SHP77 (cell line): ENCODE results near the gene PIGB.
"Not testable (repeated sequence)": the region's sequence is repeated elsewhere in the genome, so short reads cannot be mapped to it uniquely, and the experiment has no call there.

Source experiments
- DNase-seq, 2 experiments: peaks; one replicate each; lab custom pipeline; 2025; lab: John Stamatoyannopoulos, UW

Gene PIGB

DNA sequence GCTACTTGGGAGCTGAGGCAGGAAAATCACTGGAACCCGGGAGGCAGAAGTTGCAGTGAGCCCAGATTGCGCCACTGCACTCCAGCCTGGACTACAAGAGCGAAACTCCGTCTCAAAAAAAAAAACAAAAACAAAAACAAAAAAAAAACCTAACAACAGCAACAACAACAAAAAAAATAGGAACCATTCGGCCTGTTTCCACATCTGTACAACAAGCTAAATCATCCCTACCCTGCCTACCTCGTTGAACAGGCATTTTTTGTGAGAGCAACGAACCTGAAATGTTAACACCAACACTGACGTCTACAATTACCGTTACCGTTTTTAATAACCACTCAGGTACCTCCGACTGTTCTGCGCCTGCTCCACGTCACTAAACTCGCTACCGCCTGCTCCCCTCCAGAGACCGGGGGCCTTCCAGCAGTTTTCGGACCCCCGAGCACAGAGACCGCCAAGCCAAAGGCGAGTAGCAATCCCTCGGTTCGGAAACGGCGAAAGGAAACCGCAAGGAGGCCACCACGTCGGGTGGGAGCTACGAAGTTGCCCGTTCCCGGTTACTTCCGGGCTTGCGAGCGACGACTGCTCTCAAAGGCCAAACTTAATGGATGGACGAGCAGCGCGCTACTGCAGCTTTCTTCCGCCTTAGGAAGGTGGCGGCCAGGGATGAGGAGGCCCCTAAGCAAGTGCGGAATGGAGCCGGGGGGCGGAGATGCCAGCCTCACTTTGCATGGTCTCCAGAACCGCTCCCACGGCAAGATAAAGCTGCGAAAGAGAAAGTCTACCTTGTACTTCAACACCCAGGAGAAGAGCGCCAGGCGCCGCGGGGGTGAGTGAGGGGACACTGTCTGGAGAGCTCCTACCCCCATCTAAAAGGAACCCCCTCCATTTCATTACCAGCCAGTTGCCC is at the start of gene PIGB, which contains the start of gene PIGBOS1:
PIGB (plus strand) TSS at position 635 of the 907 bp plus-strand sequence; CDS start at position 664, 29 bp downstream.
PIGBOS1 (minus strand) TSS at position 536 of the 907 bp plus-strand sequence. CDS start 1,331 bp downstream, outside the sequence.
- DNase-seq = peak; percentile 82 to 83

DNA sequence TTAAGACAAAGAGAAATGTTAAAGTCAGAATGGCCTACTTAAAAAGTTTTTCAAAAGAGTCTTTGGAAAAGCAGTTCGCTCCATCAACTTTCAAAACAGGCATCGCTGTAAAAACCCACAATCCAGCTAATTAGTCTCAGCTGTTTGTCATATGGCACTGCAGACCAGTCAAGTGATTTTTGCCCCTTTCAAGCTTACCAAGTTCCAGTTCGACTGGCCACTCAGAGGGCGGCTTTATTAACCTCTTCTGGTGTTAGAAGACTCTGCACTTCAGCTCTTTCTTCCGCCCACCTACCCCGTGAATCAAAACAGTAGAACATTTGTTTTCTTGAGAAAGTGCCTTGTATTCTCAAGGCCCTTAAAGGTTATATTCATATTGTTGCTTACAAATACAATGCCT is 48.7 kb upstream of the PIGB start:
- DNase-seq = no peak

DNA sequence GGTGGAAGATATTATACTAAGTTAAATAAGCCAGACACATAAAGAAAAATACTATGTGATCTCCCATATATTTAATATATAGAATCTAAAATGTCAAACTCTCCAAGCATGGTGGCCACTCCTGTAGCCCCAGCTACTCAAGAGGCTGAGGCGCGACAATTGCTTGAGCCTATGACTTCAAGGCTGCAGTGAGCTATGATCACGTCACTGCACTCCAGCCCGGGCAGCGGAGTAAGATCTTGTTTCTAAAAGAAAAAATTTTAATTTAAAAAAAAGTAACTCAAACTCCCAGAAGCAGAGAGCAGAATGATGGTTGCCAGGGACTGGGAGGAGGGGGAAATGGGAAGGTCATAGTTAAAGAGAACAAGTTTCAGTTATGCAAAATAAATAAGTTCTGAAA is 42.7 kb upstream of the PIGB start:
- no peak for DNase-seq

DNA sequence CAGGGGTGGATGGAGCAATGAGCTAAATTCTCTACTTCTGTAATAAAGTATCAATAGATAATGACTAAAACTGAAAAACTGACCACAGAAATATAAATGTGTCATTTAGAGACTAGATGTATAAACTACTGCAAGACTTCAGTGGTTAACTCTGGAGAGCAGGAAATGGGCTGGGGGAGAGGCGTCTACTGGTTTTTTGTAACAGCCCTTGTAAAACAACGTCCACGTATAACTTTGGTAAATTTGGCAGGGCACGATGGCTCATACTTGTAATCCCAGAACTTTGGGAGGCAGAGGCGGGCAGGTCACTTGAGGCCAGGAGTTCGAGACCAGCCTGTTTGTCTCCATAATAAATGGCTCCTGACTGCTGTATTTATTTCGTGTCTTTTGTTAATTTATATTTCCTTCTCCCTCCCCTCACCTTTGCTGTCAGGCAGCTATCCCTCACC is 41.9 kb upstream of the PIGB start:
- DNase-seq = no peak

DNA sequence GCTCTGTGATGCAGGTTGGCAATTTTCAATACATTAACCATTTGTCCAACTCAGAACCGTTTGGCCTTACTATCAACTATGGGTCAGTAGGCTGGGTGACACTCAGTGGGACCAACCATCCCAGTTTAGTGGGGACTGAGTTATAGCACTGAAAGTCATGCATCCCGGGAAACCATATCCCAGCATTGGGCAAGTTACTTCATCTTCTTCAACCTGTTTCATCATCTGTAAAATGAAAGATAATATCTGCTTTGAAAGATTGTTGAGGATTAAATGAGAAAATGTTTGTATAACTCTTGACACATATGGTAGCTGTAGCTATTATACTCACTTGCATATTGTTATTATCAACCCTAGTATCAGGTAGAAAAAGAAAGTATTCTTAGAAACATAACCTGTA is 41.3 kb upstream of the PIGB start:
- DNase-seq = no peak

DNA sequence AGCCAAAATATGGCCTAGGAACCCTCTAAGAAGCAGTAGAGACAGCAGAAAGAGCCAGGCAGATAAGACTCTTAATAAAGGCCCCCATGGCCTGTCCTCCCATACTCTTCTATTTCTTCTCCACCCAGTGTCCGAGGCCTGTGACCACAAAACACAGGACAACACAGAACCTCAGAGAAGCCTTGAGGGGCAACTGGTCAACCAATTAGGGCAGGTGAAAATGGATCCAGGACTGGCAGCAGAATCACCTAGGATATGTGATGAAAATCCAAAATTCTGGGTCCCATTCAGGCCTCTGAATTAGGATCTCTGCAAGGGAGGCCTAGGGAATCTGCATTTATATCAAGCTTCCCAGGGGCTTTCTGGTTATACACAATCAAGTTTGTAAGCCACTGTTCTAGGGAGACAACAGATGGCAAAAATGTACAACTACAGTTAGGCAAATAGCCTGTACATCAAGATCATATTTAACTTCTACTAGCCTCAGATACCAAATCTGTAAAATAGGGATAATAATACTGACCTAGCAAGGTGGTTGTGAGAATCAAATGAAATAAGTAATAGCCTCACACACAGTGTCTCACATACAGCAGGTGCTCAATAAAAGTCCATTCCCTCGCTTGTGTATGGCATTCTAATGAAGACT is 39.8 kb upstream of the PIGB start:
- no peak for DNase-seq

DNA sequence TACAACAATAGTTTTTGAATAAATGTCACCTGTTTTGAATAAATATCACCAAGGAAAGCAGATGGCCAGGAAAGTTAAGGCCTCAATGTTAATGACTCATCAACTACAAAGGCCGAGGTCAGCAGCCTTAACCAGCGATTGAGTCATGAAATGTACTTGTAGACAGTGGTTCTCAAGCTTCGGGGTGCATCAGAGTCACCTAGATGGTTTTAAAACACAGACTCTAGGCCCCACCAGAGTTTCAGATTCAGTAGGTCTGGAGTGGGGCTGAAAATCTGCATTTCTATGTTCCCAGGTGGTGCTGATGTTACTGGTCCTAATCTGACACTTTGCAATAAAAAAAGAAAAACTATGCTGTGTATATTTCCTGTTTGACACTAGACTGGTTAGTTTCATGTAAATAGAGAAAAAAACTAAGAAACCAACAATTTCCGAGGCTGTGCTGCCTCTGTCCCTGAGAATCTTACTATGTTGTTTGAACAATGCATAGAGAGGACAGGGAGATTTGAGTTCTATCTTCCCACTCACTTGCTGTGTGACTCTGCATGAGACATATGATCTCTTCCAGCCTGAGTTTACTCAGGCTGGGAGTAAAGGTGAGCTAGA is 39.2 kb upstream of the PIGB start:
- peak in 1 of 2 experiments; percentile 4 for DNase-seq

DNA sequence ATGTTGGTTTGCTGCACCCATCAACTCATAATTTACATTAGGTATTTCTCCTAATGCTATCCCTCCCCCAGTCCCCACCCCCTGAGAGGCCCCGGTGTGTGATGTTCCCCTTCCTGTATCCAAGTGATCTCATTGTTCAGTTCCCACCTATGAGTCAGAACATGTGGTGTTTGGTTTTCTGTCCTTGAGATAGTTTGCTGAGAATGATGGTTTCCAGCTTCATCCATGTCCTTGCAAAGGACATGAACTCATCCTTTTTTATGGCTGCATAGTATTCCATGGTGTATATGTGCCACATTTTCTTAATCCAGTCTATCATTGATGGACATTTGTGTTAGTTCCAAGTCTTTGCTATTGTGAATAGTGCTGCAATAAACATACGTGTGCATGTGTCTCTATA is 38.4 kb upstream of the PIGB start:
- DNase-seq = not testable (repeated sequence)

DNA sequence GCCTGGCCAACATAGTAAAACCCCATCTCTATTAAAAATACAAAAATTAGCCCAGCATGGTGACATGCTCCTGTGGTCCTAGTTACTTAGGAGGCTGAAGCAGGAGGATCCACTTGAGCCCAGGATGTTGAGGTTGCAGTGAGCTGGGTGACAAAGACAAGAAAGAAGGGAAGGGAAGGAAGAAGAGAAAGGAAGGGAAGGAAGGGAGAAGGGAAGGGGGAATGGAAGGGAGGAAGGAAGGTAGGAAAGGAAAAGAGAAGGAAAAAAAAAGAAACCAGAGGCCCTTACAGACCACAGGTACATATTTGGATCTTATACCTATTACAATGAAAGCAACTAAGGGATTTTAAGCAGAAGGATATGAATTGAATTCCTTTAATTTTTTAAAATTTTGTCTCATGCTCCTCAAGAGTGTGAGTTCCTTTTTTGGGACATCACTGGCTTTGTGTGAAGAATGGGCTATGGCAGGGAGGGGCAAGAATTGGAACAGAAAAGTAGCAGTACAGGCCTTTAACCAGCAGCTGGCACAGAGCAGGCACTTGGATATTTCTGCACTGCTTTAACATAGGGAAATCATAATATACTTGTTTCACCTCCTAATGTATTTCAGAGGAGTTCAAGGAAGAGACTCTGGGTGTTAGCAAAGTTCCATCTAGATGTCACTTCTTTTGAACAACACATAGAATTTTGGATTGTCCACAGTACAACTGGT is 37.3 kb upstream of the PIGB start:
- no peak for DNase-seq

DNA sequence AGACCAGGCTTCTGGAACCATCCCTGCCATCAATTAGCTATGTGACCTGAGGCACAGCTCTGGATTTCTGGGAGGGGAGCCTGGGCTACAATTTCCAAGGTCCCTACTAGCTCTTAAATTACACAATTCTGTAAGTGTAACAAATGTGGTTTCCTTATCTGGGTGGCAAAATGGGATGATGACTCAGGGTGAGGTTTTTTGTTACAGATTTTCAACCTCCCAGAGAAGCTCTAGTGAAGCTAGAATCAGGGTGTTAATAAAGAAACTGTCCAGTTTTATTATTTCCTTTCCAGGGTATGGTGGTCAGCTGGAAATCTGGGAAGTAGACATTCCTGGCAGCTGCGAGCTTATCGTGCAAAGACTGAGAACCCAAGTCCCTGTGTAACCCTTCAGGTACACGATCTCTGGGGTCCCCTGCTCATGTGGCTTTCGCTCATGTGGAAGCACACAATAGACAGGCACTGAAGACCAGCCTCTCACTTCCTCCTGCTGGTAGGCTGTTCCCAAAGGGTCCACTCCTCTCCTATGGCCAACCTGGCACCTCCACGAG is 36.7 kb upstream of the PIGB start:
- no peak for DNase-seq

DNA sequence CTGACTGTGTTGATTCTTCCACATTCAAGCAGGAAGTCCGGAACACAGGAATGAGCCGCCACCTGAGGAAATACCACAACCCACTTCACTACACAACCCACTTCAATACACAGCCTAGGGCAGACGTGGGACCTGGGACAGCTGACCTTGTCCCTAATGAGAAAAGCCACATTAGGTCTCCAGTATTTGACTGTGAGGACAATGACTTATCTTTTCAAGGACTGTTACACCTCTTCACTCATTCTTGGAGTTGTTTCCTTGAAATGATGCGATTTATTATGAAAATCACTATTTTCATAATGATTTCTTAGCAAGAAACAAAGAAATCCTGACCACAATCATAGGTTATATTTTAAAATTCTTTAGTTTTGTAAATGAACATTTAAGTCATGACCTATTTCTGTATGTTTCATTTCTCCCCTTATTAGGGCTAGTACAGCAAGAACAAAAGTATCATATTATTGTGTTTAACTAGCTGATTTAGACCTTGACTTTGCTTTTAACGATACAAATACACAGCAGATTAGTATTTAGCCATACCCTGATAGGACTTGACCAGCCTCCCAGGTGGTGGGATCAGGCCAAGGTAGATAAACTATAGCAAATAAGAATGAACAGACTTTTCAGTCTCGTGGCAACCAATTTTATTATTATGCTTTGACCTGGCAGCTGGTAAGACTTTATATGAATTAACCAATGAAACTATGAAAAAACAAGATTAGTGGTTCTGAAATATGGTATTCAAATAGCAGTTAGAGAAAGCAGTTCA is 35.5 kb upstream of the PIGB start:
- DNase-seq = no peak

DNA sequence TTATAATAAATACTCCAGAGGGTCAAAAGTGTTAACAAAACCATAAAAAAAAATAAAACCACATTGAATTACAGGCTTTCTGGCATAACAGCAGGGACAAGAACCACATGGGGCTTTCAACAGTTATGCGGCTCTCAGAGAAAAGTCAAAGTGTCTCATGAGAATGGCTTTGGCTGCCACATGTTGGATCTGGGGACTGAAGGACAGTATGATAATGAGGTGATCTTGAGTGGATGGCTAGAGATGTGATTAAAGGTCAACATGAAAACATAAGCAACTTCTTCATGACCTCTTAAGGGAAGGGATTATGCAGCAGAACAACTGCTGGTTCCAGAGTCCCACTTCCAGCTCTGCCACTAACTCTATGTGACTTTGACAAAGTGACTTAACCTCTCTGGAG is 34.6 kb upstream of the PIGB start:
- DNase-seq = no peak

DNA sequence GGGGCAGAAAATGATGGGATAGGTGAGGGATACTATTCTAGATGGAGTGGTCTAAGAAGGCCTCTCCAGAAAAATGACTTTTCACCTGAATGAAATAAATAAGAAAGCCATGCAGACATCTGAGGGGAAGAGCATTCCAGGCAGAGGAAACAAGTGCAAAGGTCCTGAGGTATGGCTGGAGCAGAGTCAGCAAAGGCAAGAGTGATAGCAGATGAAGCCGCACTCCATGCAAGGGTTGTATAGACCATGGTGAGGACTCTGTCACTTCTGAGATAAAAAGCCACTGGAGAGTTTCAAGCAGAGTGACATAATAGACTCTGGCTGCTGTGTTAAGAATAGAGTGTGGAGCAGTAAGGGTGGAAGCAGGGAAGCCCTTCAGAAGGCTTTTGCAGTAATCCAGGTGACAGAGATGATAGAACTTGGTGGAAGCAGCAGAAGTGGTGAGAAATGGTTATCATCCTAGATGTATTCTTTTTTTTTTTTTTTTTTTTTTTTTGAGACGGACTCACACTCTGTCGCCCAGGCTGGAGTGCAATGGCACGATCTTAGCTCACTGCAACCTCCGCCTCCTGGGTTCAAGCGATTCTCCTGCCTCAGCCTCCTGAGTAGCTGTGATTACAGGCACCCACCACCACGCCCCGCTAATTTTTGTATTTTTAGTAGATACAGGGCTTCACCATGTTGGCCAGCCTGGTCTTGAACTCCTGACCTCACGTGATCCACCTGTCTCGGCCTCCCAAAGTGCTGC is 32.4 kb upstream of the PIGB start:
- not testable (repeated sequence) for DNase-seq

DNA sequence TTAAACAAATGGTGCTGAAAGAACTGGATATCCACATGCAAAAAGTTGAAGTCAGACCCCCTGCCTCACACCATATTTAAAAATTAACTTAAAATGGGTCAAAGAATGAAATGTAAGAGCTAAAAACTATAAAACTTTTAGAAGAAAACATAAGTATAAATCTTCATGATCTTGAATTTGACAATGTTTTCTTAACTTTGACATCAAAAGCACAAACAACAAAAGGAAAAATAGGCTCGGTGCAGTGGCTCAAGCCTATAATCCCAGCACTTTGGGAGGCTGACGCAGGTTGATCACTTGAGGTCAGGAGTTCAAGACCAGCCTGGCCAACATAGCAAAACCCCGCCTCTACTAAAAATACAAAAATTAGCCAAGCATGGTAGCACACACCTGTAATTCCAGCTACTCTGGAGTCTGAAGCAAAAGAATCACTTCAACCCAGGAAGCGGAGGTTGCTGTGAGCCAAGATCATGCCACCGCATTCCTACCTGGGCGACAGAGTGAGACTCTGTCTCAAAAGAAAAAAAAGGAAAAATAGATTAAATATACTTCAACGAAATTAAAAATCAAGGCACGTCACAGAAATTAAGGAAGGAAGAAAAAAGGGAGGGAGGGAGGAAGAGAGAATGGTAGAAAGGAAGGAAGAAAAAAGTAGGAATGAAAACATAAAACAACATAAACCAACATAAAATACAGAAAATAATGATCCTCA is 30.9 kb upstream of the PIGB start:
- DNase-seq = no peak

DNA sequence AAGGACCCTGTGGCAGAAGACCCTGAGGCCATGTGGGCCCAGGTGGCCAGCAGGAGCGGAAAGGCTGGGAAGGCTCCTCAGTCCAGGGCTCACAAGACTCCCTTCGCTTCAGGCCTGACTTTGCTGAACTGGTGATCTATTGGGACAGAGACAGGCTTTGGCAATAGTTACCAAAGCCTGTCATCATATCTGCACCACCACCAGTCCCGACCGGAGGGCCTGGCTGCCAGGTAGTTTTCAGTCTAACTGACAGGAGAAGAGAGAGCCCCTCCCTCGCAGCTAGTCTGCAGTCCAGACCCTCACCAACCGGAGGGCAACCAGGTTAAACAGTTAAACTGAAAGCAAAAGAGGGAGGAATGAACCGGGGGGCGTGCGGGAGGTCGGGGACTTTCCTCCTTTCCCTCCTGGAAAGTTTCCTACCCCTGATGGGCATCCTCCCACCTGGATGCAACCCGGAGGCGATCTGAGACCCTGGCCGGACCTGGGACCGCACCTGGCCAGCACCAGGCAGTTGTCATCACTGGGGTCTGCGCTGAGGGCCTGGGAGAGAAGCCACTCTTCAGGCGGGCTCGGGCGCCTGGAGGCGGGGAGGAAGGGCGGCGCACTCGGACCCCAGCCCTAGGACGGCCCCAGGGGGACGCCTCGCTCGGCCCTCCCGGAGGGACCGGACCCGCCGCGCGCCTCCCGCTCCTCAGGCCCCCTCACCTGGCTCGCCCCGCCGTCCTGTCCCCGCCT is 29.8 kb upstream of the PIGB start:
- peak; percentile 10 to 18 for DNase-seq

DNA sequence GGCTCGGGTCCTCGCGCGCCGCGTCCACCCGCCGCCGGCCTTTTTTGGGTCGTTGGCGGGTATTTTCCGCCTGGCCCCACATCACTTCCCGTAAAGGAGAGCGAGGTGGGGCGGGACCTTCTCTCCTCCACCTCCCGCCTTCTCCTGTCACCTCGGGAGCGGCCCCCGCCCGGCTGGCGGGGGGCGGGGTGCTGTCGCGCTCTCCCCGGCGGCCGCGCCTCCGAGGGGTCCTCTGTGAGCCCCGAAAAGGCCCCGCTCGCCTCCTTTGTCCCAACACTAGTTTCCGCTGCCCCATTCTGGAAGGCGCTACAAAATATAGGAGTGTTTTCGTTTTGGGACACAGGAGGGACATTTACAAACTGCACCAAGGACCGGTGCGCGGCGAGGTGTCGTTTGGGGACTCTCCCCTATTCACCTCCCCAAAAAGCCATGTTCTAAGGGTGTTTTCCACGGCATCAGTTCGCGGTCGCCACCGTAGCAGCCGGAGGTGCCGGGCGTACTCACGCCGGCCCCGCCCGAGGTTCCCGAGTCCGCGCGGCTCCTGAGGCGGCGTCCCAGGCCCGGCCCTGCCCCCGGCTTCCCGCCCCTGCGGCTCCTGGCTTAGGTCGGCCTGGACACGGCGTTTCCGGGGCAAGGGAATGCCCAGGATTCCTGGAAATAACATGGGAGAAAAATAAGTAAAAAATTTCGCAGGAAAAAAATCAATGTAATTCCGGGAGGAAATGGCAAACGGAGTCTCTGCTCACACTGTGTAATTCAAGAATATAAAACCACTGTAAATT is 29.1 kb upstream of the PIGB start, which contains the start of gene RAB27A:
RAB27A (minus strand) TSS at position 68 of the 782 bp plus-strand sequence. CDS start 54,879 bp downstream, outside the sequence.
- DNase-seq = peak; percentile 37 to 73

DNA sequence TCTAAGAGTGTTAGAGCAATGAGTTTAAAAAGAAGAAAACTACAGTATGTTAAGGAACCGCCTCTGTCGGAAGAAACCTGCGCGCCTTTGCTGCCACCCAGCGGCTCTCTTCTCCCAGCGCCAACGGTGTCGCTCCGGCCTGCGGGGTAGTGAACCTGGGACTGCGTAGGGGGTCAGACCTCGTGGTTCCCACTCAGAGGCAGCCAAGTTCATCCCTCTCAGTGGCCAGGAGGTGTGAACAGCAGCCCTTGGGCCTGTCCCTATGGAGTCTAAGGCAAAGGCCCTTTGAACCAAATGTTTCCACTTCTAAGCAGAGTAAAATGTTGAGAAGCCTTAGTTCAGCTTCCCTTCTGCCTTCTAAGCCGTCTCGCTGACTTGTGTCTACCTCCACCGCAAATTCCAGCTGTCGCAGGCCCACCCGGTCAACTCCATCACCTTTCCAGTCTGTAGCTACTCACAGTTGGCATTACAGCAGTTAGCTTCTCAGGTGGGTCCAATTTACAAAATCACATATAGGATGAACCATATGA is 28.4 kb upstream of the PIGB start:
- peak; percentile 31 to 72 for DNase-seq

DNA sequence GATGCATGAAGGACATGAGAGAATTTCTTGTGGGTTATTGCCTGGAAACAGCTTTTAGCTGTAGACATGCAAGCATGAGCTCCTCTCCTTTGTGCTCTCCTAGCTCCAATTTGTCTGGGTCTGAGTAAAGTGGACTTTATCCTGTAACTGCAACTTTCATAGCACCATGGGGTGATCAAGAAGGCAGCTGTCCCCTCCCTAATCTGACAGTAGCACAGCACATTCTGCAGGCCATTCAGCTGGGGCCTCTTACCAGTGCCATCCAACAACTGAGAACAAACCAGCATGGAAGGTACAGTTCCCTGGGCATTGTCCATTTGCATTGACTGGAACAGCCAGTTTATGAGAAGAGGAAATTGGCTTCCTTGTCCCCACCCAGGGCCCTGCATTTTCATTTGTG is 21.7 kb upstream of the PIGB start:
- DNase-seq = no peak
